HCT116 (cell line): Measurements from ENCODE around the gene DHRS7B. TPM values are rescaled to one million over a fixed set of nuclear protein-coding genes. Genes with fewer than 3 reads are reported as not detected.

Source experiments
- ATAC-seq: fragments of 200-7000 bp; cut with Tn5 transposase; 2 replicates; pipeline ENCODE4 v1.9.1; 2020; ENCODE audit warnings: mild to moderate bottlenecking, moderate library complexity
- BruUV-seq: library from RNA; stranded (reverse); fragments of 400-500 nt; replicated peaks from 2 replicates; lab custom pipeline; 2021; lab: Mats Ljungman, UMichigan
- CTCF ChIA-PET: fragments of 300-600 bp; sonication (Branson Sonifier 250); formaldehyde crosslinking; loops from one replicate; lab custom pipeline; 2021; ENCODE audit warnings: antibody characterized with exemption; lab: Charles Lee
- POLR2A ChIA-PET: fragments of 300-600, 350-600 bp; sonication (Branson Sonifier 250); formaldehyde crosslinking; loops from one replicate; lab custom pipeline; 2021; ENCODE audit warnings: antibody characterized with exemption; lab: Charles Lee
- RAD21 ChIA-PET, 2 experiments: fragments of 300-600 bp; sonication (Branson Sonifier 250); formaldehyde crosslinking; loops; one replicate each; lab custom pipeline; 2023; ENCODE audit warnings: low total read pairs in 2 of 2; ENCODE audit not compliant: uncharacterized antibody in 2 of 2, unreplicated experiment in 2 of 2, low non-redundant PET in 1 of 2; lab: Charles Lee
- DNase-seq: peaks from one replicate; pipeline ENCODE4 v3.0.0-alpha.2; 2010; ENCODE audit warnings: low read depth, low spot score
- H2AFZ ChIP-seq: fragments of 200-600 bp; shearing (Covaris generic), sonication (generic); 2 replicates; pipeline ENCODE4 v1.6.1; 2017; ENCODE audit warnings: low read depth, mixed run types, mixed read lengths, antibody characterized with exemption, low read length; ENCODE audit not compliant: poor library complexity, severe bottlenecking
- H3K27ac ChIP-seq: 2 replicates; pipeline ENCODE4 v1.5.1; 2012; ENCODE audit warnings: low read depth, low read length
- H3K27me3 ChIP-seq: fragments of 200-600 bp; sonication (generic); 2 replicates; pipeline ENCODE4 v1.6.1; 2016; ENCODE audit warnings: mixed run types, low read length, mixed read lengths; ENCODE audit not compliant: insufficient read depth
- H3K36me3 ChIP-seq, 2 experiments: fragments of 200-500 bp in 1 of 2; fragments of 200-600 bp in 1 of 2; sonication (Bioruptor generic) in 1 of 2; sonication (generic) in 1 of 2; 2 replicates each; pipeline versions ENCODE4 v1.5.1 to v1.6.1; 2014 to 2016; ENCODE audit warnings: low read length in 2 of 2, inconsistent platforms in 1 of 2, mixed read lengths in 1 of 2, mixed run types in 1 of 2; ENCODE audit not compliant: insufficient read depth in 2 of 2, control insufficient read depth in 1 of 2
- H3K4me1 ChIP-seq, 2 experiments: fragments of 200-600 bp in 1 of 2; sonication (generic) in 1 of 2; 2 replicates each; pipeline versions ENCODE4 v1.5.1 to v1.6.1; 2012 to 2017; ENCODE audit warnings: low read length in 2 of 2, inconsistent platforms in 1 of 2, mild to moderate bottlenecking in 1 of 2, mixed read lengths in 1 of 2, mixed run types in 1 of 2, moderate library complexity in 1 of 2; ENCODE audit not compliant: insufficient read depth in 2 of 2, control insufficient read depth in 1 of 2
- H3K4me2 ChIP-seq: fragments of 200-600 bp; sonication (generic); 2 replicates; pipeline ENCODE4 v1.6.1; 2017; ENCODE audit warnings: mixed run types, low read length, mixed read lengths
- H3K4me3 ChIP-seq, 2 experiments: fragments of 200-600 bp in 1 of 2; sonication (generic) in 1 of 2; replicated peaks in 1 of 2; 2 replicates each; pipeline ENCODE4 v1.5.1; 2011 to 2016; ENCODE audit warnings: low read length in 2 of 2, control low read depth in 1 of 2, low read depth in 1 of 2, mild to moderate bottlenecking in 1 of 2, mixed read lengths in 1 of 2, mixed run types in 1 of 2
- H3K79me2 ChIP-seq: fragments of 200-600 bp; sonication (generic); 2 replicates; pipeline ENCODE4 v1.6.1; 2017; ENCODE audit warnings: mild to moderate bottlenecking, mixed run types, low read length, moderate library complexity, mixed read lengths; ENCODE audit not compliant: insufficient read depth
- H3K9ac ChIP-seq: fragments of 200-600 bp; sonication (generic); 2 replicates; pipeline ENCODE4 v1.6.1; 2016; ENCODE audit warnings: low read length, mixed read lengths
- H3K9me2 ChIP-seq: fragments of 200-600 bp; sonication (generic), shearing (Covaris generic); 2 replicates; pipeline ENCODE4 v1.6.1; 2017; ENCODE audit warnings: mixed run types, mild to moderate bottlenecking, moderate library complexity; ENCODE audit not compliant: insufficient read depth
- H3K9me3 ChIP-seq, 2 experiments: fragments of 200-500 bp in 1 of 2; fragments of 200-600 bp in 1 of 2; sonication (Bioruptor generic) in 1 of 2; sonication (generic) in 1 of 2; 2 replicates each; pipeline ENCODE4 v1.6.1; 2014 to 2017; ENCODE audit warnings: low read length in 2 of 2, mixed read lengths in 2 of 2, inconsistent platforms in 1 of 2, low read depth in 1 of 2, mild to moderate bottlenecking in 1 of 2, mixed run types in 1 of 2, moderate library complexity in 1 of 2; ENCODE audit not compliant: control insufficient read depth in 1 of 2, insufficient read depth in 1 of 2
- H4K20me1 ChIP-seq: fragments of 200-600 bp; sonication (generic), shearing (Covaris generic); 2 replicates; pipeline ENCODE4 v1.6.1; 2017; ENCODE audit warnings: mixed run types, mild to moderate bottlenecking, moderate library complexity; ENCODE audit not compliant: insufficient read depth
- CBX3 ChIP-seq: IDR thresholded peaks from 2 replicates; pipeline ENCODE4 v1.6.1; 2012; ENCODE audit warnings: low read depth
- EZH2 ChIP-seq: fragments of 200-600 bp; sonication (generic); IDR thresholded peaks from 2 replicates; pipeline ENCODE4 v1.6.1; 2017; ENCODE audit warnings: antibody characterized with exemption, mixed run types
- FOSL1 ChIP-seq: IDR thresholded peaks from 2 replicates; pipeline ENCODE4 v1.6.1; 2012; ENCODE audit warnings: low read depth
- RAD21 ChIP-seq: IDR thresholded peaks from 2 replicates; pipeline ENCODE4 v1.6.1; 2012; ENCODE audit warnings: low read depth, mild to moderate bottlenecking
- SIN3A ChIP-seq: IDR thresholded peaks from 2 replicates; pipeline ENCODE4 v1.6.1; 2012; ENCODE audit warnings: low read depth
- YY1 ChIP-seq: IDR thresholded peaks from 2 replicates; pipeline ENCODE4 v1.6.1; 2011; ENCODE audit warnings: low read length, low read depth, moderate library complexity, mild to moderate bottlenecking; ENCODE audit not compliant: insufficient replicate concordance; ENCODE audit errors: extremely low read depth
- ZNF274 ChIP-seq: fragments of 200-500 bp; sonication (Bioruptor generic); IDR thresholded peaks from 2 replicates; pipeline ENCODE4 v1.6.1; 2014; ENCODE audit warnings: mild to moderate bottlenecking, low read depth, low read length, inconsistent platforms
- intact Hi-C: fragments of 100-400 bp; cut with micrococcal nuclease; formaldehyde crosslinking; loops from 2 replicates; pipeline ENCODE4 v1.10.0; 2022
- total RNA-seq: library from RNA; stranded (reverse); gene quantifications from one replicate; pipeline ENCODE4 v1.2.1, GENCODE V29; 2021; ENCODE audit not compliant: unreplicated experiment
- TF ChIP-seq, protein P1 (sequence below), 3 experiments: fragments of 200-600 bp in 1 of 3; sonication (generic) in 1 of 3; IDR thresholded peaks in 2 of 3; conservative IDR thresholded peaks in 1 of 3; 2 replicates each; pipeline ENCODE4 v1.5.1; 2012 to 2017; ENCODE audit warnings: low read depth in 2 of 3, low read length in 2 of 3, antibody characterized with exemption in 1 of 3, borderline replicate concordance in 1 of 3, control low read depth in 1 of 3, mild to moderate bottlenecking in 1 of 3, mixed read lengths in 1 of 3, mixed run types in 1 of 3, moderate library complexity in 1 of 3; ENCODE audit not compliant: insufficient read depth in 1 of 3

DHRS7B gene
- total RNA-seq, 1 experiment from 2014 or later: 19.6 TPM

DNA sequence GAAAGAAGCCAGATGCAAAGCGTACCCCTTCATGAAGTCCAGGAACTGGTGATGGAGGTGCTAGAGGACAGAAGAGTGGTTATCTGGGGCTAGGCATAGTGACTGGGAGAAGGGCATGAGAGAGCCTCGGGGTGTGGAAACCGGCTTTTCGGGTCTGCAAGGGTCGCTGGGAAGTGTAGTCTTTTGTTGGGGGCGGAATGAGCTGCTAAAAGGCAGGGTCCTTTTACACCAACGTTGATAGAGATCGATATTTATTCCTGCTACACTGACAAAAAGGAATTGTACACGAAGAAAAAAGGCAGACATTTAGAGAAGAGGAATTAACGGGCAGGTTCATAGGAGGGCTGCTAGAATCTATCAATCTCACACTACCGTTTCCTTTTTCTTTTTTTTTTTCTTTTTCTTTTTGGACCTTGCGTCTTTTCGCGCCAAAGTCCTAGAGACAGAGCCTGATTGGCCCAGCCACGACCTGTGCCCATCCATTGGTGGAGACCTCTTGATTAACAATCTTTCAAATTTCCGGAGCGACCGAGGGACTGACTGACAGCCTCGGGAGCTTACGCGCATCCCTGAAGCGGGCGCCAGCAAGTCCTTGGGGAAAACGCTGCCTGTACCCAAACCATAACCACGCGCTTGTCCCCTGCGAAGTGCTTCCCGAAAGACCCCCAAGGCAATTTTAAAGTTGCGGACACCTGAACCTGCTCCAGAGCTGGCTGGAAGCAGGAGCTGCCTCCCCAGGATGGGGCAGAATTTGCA is 27.7 kb upstream of the DHRS7B start (continued):
- TF ChIP-seq, protein P1, sequence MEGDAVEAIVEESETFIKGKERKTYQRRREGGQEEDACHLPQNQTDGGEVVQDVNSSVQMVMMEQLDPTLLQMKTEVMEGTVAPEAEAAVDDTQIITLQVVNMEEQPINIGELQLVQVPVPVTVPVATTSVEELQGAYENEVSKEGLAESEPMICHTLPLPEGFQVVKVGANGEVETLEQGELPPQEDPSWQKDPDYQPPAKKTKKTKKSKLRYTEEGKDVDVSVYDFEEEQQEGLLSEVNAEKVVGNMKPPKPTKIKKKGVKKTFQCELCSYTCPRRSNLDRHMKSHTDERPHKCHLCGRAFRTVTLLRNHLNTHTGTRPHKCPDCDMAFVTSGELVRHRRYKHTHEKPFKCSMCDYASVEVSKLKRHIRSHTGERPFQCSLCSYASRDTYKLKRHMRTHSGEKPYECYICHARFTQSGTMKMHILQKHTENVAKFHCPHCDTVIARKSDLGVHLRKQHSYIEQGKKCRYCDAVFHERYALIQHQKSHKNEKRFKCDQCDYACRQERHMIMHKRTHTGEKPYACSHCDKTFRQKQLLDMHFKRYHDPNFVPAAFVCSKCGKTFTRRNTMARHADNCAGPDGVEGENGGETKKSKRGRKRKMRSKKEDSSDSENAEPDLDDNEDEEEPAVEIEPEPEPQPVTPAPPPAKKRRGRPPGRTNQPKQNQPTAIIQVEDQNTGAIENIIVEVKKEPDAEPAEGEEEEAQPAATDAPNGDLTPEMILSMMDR (IDR thresholded peaks at IDR 0.05 in 2 of 3, conservative IDR thresholded peaks at IDR 0.05 in 1 of 3; ENCODE audit: borderline replicate concordance in 1 of 3, insufficient read depth in 1 of 3, low read depth in 2 of 3, low read length in 2 of 3): no peak

DNA sequence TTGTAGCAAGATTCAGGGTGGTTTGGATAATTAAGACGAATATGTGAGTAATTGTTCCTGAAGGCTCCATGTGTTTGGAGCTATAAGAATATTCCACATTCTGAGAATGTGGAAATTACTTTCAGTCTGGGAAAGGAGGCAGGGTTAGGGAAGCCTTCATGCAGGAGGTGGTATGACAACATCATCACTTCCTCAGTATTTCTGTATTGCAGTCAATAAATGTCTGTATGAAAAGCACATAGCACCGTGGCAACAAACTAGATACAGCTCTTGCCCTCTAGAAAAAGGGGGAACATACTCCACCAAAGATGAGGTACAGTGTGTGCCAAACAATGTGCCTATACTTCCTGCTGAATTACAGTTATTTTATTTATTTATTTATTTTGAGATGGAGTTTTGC is 26.1 kb upstream of the DHRS7B start:
- DNase-seq: no peak
- intact Hi-C loops: loop anchor here (1.0 kb wide), 1 partner anchor 60 kb away; no protein-coding TSS in a partner anchor
- ATAC-seq: no peak
- Histone ChIP-seq H3K4me2 (peak overlapping the region; percentile 75; the same call in 1 of the 2 replicates), H3K9me3 (no peaks in the 10 kb centered on the region), H3K27me3 (no peaks in the 10 kb centered on the region), H3K4me3 (no peak overlapping the region; a peak in 1 of 4 replicates), H4K20me1 (no peaks in the 10 kb centered on the region), H3K9me2 (no peaks in the 10 kb centered on the region), H3K79me2 (no peaks in the 10 kb centered on the region), H3K36me3 (no peaks in the 10 kb centered on the region), H3K4me1 (peaks cover 4 to 23% of the 10 kb centered on the region in 2 experiments; a peak in 3 of 4 replicates), H2AFZ (no peak overlapping the region), H3K9ac (peak overlapping the region; percentile 61), H3K27ac (peak overlapping the region; percentile 49; the same call in 1 of the 2 replicates)
- ChIA-PET CTCF (interaction anchor here (1.5 to 1.7 kb wide), 2 partner anchors 9 to 57 kb away, joined by 5 to 10 read pairs; partner anchors contain the start of gene USP22), POLR2A (no interaction called here), RAD21 (no interaction called here)
- no TSS peak for BruUV-seq
- TF ChIP-seq YY1 (no peak), SIN3A (no peak), CBX3 (no peak), ZNF274 (no peak), RAD21 (no peak), EZH2 (no peak), FOSL1 (no peak)
